Suprapubic skin (tissue), 4 donors: ENCODE data around the gene RERE. TPM values are rescaled to one million over a fixed set of nuclear protein-coding genes. Genes with fewer than 3 reads are reported as not detected.

Experiments used
- DNase-seq, 2 donors: peaks; one replicate each; pipeline ENCODE4 v3.0.0-alpha.2; 2019; ENCODE audit warnings: low spot score in 2 of 2
- H3K27ac ChIP-seq: fragments of 200-600 bp; sonication (generic); one replicate; pipeline ENCODE4 v1.5.1; 2019
- H3K27me3 ChIP-seq: fragments of 200-600 bp; sonication (generic); one replicate; pipeline ENCODE4 v1.5.1; 2019
- H3K36me3 ChIP-seq: fragments of 200-600 bp; sonication (generic); one replicate; pipeline ENCODE4 v1.5.1; 2019
- H3K4me1 ChIP-seq: fragments of 200-600 bp; sonication (generic); one replicate; pipeline ENCODE4 v1.5.1; 2019
- H3K4me3 ChIP-seq: fragments of 200-600 bp; sonication (generic); one replicate; pipeline ENCODE4 v1.5.1; 2019; ENCODE audit warnings: mild to moderate bottlenecking
- H3K9me3 ChIP-seq: fragments of 200-600 bp; sonication (generic); one replicate; pipeline ENCODE4 v1.5.1; 2019
- EP300 ChIP-seq: sonication (generic); formaldehyde crosslinking; IDR thresholded peaks from one replicate; pipeline ENCODE4 v1.6.1; 2017; ENCODE audit warnings: antibody characterized with exemption
- POLR2A ChIP-seq, 2 donors: fragments of 450-650 bp; IDR thresholded peaks; one replicate each; pipeline ENCODE4 v1.6.1; 2017; ENCODE audit warnings: antibody characterized with exemption in 2 of 2, mild to moderate bottlenecking in 2 of 2, moderate library complexity in 2 of 2
- POLR2AphosphoS5 ChIP-seq, 3 donors: sonication (generic); formaldehyde crosslinking; IDR thresholded peaks; one replicate each; pipeline ENCODE4 v1.6.1; 2017; ENCODE audit warnings: antibody characterized with exemption in 3 of 3
- WGBS: methylation state at CpG from one replicate; pipeline ENCODE4 v1.1.5; 2018; 5-methylcytosine and 5-hydroxymethylcytosine counted together
- total RNA-seq, 4 donors: library from RNA; depleted of rRNA; stranded (reverse); fragments of >200 nt; gene quantifications; one replicate each; pipeline ENCODE4 v1.1.0, GENCODE V29; 2016
- TF ChIP-seq, protein P1 (sequence below), 2 donors: fragments of 200-600 bp in 1 of 2; fragments of 450-650 bp in 1 of 2; sonication (generic) in 1 of 2; IDR thresholded peaks; one replicate each; pipeline ENCODE4 v1.5.1; 2016 to 2019; ENCODE audit warnings: antibody characterized with exemption in 2 of 2, mild to moderate bottlenecking in 1 of 2, moderate library complexity in 1 of 2

RERE gene
- total RNA-seq, 4 donors from 2014 or later: 43.4 to 113 (median 83.3) TPM

DNA sequence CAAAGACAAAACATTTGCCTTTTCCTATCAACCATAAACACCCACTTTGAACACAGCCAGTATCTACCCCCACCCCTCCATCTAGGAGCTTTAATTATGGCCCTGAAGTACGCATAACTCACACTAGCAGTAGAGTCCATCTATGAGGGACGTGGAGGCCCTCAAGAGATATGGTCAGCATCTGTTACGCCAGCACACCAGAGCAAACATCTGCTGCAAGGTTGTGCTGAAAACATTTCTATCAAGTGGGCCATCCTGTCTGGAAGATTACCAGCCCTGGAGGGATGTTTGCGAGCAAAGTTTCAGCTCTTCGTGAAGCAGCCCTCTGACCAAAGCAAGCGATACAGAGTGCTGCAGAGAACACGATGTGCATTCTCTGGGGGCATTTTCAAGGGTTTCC, 424.9 kb downstream of the RERE start:
- WGBS: 84% methylated on average over 7 of the region's 7 CpGs
- H3K4me3 ChIP-seq: no peak overlapping the region
- H3K27ac ChIP-seq: no peak overlapping the region
- DNase-seq: no peak
- peaks cover 25% of the 10 kb centered on the region for H3K36me3 ChIP-seq
- peaks cover 43% of the 10 kb centered on the region for H3K4me1 ChIP-seq
- H3K27me3 ChIP-seq: no peaks in the 10 kb centered on the region
- TF ChIP-seq POLR2AphosphoS5 (IDR thresholded peaks at IDR 0.05) (no peak), POLR2A (IDR thresholded peaks at IDR 0.05) (no peak), EP300 (no peak)
- TF ChIP-seq, protein P1, sequence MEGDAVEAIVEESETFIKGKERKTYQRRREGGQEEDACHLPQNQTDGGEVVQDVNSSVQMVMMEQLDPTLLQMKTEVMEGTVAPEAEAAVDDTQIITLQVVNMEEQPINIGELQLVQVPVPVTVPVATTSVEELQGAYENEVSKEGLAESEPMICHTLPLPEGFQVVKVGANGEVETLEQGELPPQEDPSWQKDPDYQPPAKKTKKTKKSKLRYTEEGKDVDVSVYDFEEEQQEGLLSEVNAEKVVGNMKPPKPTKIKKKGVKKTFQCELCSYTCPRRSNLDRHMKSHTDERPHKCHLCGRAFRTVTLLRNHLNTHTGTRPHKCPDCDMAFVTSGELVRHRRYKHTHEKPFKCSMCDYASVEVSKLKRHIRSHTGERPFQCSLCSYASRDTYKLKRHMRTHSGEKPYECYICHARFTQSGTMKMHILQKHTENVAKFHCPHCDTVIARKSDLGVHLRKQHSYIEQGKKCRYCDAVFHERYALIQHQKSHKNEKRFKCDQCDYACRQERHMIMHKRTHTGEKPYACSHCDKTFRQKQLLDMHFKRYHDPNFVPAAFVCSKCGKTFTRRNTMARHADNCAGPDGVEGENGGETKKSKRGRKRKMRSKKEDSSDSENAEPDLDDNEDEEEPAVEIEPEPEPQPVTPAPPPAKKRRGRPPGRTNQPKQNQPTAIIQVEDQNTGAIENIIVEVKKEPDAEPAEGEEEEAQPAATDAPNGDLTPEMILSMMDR (IDR thresholded peaks at IDR 0.05): no peak
- H3K9me3 ChIP-seq: no peaks in the 10 kb centered on the region

DNA sequence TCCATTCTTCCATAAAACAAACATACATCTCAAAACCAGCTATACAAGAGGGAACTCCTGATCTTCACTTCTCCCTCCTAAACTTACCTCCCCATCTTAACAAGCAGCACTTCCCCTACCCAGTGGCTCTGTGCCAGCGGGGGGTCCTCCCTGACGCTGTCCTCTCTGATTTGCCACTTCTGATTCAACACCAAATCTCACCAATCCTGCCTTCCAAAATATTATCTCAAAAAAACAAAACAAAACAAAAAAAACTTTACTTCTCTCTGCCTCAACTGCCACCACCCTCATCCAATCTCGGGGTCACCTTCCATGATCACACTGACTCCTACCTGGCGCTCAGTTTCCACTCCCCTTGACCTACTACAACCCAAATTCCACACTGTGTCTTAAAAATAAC, 426.7 kb downstream of the RERE start:
- H3K4me1 ChIP-seq: peaks cover 26% of the 10 kb centered on the region
- no peak for TF ChIP-seq EP300
- no peak for TF ChIP-seq POLR2A (IDR thresholded peaks at IDR 0.05)
- TF ChIP-seq, protein P1 (IDR thresholded peaks at IDR 0.05): no peak
- TF ChIP-seq POLR2AphosphoS5 (IDR thresholded peaks at IDR 0.05): no peak
- DNase-seq: no peak
- H3K36me3 ChIP-seq: peaks cover 25% of the 10 kb centered on the region
- no peaks in the 10 kb centered on the region for H3K9me3 ChIP-seq
- WGBS: 89% methylated on average over 4 of the region's 4 CpGs
- no peak overlapping the region for H3K27ac ChIP-seq
- no peaks in the 10 kb centered on the region for H3K27me3 ChIP-seq
- H3K4me3 ChIP-seq: no peak overlapping the region

DNA sequence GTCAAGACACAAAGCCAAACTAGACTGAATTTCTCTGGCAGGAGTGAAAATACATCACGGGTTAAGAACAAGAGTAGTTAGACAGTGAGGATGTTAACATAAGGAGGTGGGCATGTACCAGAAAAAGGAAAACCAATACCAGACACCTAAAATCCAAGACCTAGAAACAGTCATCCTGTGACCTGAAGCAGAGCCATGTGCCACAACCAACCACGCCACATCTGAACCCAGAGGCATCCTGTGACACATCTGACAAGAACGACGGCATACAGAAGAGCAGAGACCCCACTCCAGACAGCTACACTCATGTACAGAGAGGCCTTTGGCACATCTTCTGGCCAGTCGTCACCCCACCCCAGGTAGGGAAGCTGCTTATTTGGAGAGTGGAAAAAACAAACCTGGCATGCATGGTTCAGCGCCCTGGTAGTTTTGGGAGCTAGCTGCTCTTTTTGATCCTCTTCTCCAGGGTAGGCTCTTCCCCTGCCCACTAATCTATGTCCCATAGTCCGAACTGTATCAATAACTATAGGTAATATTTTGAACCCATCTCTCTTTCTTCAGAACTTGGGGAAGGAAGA, 427.4 kb downstream of the RERE start:
- WGBS: 91% methylated on average over 7 of the region's 7 CpGs
- no peaks in the 10 kb centered on the region for H3K27me3 ChIP-seq
- H3K4me3 ChIP-seq: no peak overlapping the region
- no peak for DNase-seq
- no peak for TF ChIP-seq POLR2A (IDR thresholded peaks at IDR 0.05)
- no peak for TF ChIP-seq POLR2AphosphoS5 (IDR thresholded peaks at IDR 0.05)
- TF ChIP-seq, protein P1 (IDR thresholded peaks at IDR 0.05): no peak
- no peak for TF ChIP-seq EP300
- no peaks in the 10 kb centered on the region for H3K9me3 ChIP-seq
- H3K4me1 ChIP-seq: peaks cover 25% of the 10 kb centered on the region
- H3K36me3 ChIP-seq: peaks cover 25% of the 10 kb centered on the region
- no peak overlapping the region for H3K27ac ChIP-seq

DNA sequence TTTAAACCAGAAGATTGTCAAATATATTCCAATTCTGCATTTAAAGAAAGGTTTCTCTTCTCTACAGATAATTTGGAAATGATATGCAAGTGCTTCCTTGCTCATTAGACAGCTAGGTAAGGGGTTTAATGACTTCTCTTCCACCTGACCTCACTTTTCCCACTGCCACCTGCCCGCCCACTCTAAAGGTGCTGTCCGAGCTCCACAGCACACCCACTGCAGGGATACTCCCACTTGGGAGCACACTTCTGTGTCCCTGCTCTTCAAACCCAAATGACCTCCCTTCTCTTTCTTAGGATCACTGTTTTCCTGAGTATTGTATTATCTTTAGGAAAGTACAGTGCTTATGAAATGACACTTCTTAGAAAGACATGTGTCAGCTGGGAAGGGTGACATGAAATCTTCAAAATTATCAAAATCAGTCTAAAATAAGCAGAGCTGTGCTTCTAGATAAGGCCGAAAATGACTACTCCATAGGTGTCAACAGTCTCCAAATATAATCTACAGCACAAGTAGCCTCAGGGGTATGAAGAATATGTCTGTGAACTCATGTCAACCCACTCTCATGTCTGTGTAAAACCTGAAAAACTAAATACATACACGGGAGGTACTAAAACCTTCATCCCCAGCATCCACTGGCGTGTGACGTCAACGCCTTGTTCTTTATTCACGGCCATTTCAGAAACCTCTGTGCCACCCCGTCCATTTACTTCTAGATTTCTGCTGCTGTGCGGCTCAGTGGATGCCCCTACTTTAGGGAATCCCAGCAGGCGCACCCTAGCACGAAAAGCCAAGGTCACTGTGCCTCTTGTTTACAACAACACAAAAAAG, 428.5 kb downstream of the RERE start:
- Histone ChIP-seq H3K36me3 (peaks cover 25% of the 10 kb centered on the region), H3K27me3 (no peaks in the 10 kb centered on the region), H3K4me1 (peaks cover 35% of the 10 kb centered on the region), H3K9me3 (no peaks in the 10 kb centered on the region), H3K27ac (no peak overlapping the region), H3K4me3 (no peak overlapping the region)
- no peak for DNase-seq
- 91% methylated on average over 12 of the region's 12 CpGs for WGBS
- no peak for TF ChIP-seq POLR2AphosphoS5 (IDR thresholded peaks at IDR 0.05)

DNA sequence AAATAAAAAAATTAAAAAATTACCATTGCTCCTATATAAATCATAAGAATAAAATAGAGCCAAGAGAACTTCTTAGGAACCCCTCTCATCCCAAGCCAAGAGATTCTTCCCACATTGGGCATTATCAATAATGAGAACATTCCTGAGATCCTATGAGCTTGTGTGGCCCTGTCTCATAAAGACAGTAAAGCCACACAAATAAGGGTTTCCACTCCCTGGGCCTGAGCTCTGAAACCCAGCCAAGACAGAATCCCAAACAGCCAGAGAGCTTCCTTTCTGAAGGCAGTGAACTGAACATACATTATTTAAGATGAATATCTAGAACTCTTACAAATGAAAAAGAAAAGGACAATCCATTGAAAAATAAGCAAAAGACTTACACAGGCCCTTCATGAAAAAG, 431.2 kb downstream of the RERE start:
- Histone ChIP-seq H3K9me3 (no peaks in the 10 kb centered on the region), H3K36me3 (peaks cover 15% of the 10 kb centered on the region), H3K27me3 (no peaks in the 10 kb centered on the region), H3K4me1 (peaks cover 47% of the 10 kb centered on the region), H3K27ac (no peak overlapping the region), H3K4me3 (no peak overlapping the region)
- TF ChIP-seq, protein P1 (IDR thresholded peaks at IDR 0.05): no peak
- TF ChIP-seq POLR2A (IDR thresholded peaks at IDR 0.05) (no peak), POLR2AphosphoS5 (IDR thresholded peaks at IDR 0.05) (no peak), EP300 (no peak)
- no peak for DNase-seq
